HEK293 (cell line): ENCODE results near the gene ZNF560.

ENCODE experiments used
- CTCF ChIA-PET: fragments of 350-600 bp; formaldehyde crosslinking; extraction: SDS; loops from one replicate; lab custom pipeline; 2021; ENCODE audit warnings: antibody characterized with exemption; lab: Yijun Ruan, JAX
- POLR2A ChIA-PET: fragments of 300-600 bp; formaldehyde crosslinking; extraction: SDS; loops from one replicate; lab custom pipeline; 2020; ENCODE audit warnings: antibody characterized with exemption, inconsistent platforms; lab: Yijun Ruan, JAX
- H3K27ac ChIP-seq: fragments of 200-500 bp; sonication (Bioruptor generic); 2 replicates; pipeline ENCODE4 v1.5.1; 2014; ENCODE audit warnings: low read depth, low read length, control low read depth, inconsistent platforms; ENCODE audit errors: extremely low read depth
- H3K36me3 ChIP-seq, 2 experiments: fragments of 200-500 bp in 1 of 2; sonication (Bioruptor generic) in 1 of 2; 1 replicate in 1 of 2; 2 replicates in 1 of 2; pipeline ENCODE4 v1.5.1; 2014 to 2017; ENCODE audit warnings: inconsistent platforms in 2 of 2, low read length in 2 of 2; ENCODE audit not compliant: control insufficient read depth in 2 of 2, insufficient read depth in 1 of 2
- H3K4me1 ChIP-seq: fragments of 200-500 bp; sonication (Bioruptor generic); 2 replicates; pipeline ENCODE4 v1.5.1; 2014; ENCODE audit warnings: mild to moderate bottlenecking, low read length, inconsistent platforms; ENCODE audit not compliant: control insufficient read depth, insufficient read depth
- H3K4me3 ChIP-seq: 2 replicates; pipeline ENCODE4 v1.5.1; 2011; ENCODE audit warnings: low read depth, mild to moderate bottlenecking, control low read depth, low read length, moderate library complexity
- H3K9me3 ChIP-seq: fragments of 200-500 bp; sonication (Bioruptor generic); 2 replicates; pipeline ENCODE4 v1.5.1; 2014; ENCODE audit warnings: low read depth, low read length, inconsistent platforms; ENCODE audit not compliant: control insufficient read depth, insufficient read depth
- EGR2 ChIP-seq: fragments of 450-650 bp; formaldehyde crosslinking; IDR thresholded peaks from 2 replicates; pipeline ENCODE4 v1.5.1; 2016; ENCODE audit warnings: low read depth, missing biosample characterization, missing genetic modification characterization
- GLI4 ChIP-seq: fragments of 450-650 bp; formaldehyde crosslinking; IDR thresholded peaks from 2 replicates; pipeline ENCODE4 v1.5.1; 2016; ENCODE audit warnings: missing biosample characterization, missing genetic modification characterization
- GLIS1 ChIP-seq: fragments of 450-650 bp; formaldehyde crosslinking; IDR thresholded peaks from 2 replicates; pipeline ENCODE4 v1.5.1; 2016; ENCODE audit warnings: missing biosample characterization, missing genetic modification characterization
- HOXC10 ChIP-seq: sonication (generic); formaldehyde crosslinking; IDR thresholded peaks from 2 replicates; pipeline ENCODE4 v1.8.1; 2023; ENCODE audit warnings: mild to moderate bottlenecking, missing genetic modification reagents
- PBX3 ChIP-seq: sonication (generic); formaldehyde crosslinking; IDR thresholded peaks from 2 replicates; pipeline ENCODE4 v1.8.1; 2022; ENCODE audit warnings: mild to moderate bottlenecking, moderate library complexity, missing genetic modification reagents
- PRDM1 ChIP-seq: fragments of 450-650 bp; formaldehyde crosslinking; IDR thresholded peaks from 2 replicates; pipeline ENCODE4; 2016; ENCODE audit warnings: missing biosample characterization, missing genetic modification characterization
- ZBTB17 ChIP-seq: fragments of 450-650 bp; formaldehyde crosslinking; IDR thresholded peaks from 2 replicates; pipeline ENCODE4 v1.5.1; 2016; ENCODE audit warnings: missing biosample characterization, missing genetic modification characterization
- ZFP41 ChIP-seq: fragments of 450-650 bp; formaldehyde crosslinking; IDR thresholded peaks from 2 replicates; pipeline ENCODE4 v1.5.1; 2016; ENCODE audit warnings: missing biosample characterization, missing genetic modification characterization, borderline replicate concordance
- ZNF121 ChIP-seq: fragments of 450-650 bp; formaldehyde crosslinking; IDR thresholded peaks from 2 replicates; pipeline ENCODE4 v1.5.1; 2016; ENCODE audit warnings: missing biosample characterization, missing genetic modification characterization
- ZNF214 ChIP-seq: fragments of 450-650 bp; formaldehyde crosslinking; IDR thresholded peaks from 2 replicates; pipeline ENCODE4 v1.5.1; 2017; ENCODE audit warnings: missing biosample characterization, mild to moderate bottlenecking, missing genetic modification characterization, borderline replicate concordance
- ZNF629 ChIP-seq: fragments of 450-650 bp; formaldehyde crosslinking; IDR thresholded peaks from 2 replicates; pipeline ENCODE4 v1.5.1; 2017; ENCODE audit warnings: missing biosample characterization, missing genetic modification characterization
- ZNF660 ChIP-seq: fragments of 450-650 bp; IDR thresholded peaks from 2 replicates; pipeline ENCODE4 v1.5.1; 2018; ENCODE audit warnings: missing biosample characterization, mild to moderate bottlenecking, missing genetic modification characterization
- ZNF664 ChIP-seq: fragments of 450-650 bp; formaldehyde crosslinking; IDR thresholded peaks from 2 replicates; pipeline ENCODE4 v1.5.1; 2016; ENCODE audit warnings: missing biosample characterization, missing genetic modification characterization
- ZSCAN30 ChIP-seq: fragments of 450-650 bp; IDR thresholded peaks from 2 replicates; pipeline ENCODE4 v1.5.1; 2018; ENCODE audit warnings: missing biosample characterization, mild to moderate bottlenecking, missing genetic modification characterization, moderate library complexity
- TF ChIP-seq, protein P1 (sequence below): fragments of 450-650 bp; formaldehyde crosslinking; IDR thresholded peaks from 2 replicates; pipeline ENCODE4 v1.5.1; 2016; ENCODE audit warnings: missing biosample characterization, missing genetic modification characterization, low read depth
- TF ChIP-seq, protein P2 (sequence below): fragments of 450-650 bp; formaldehyde crosslinking; IDR thresholded peaks from 2 replicates; pipeline ENCODE4 v1.5.1; 2016; ENCODE audit warnings: missing biosample characterization, missing genetic modification characterization
- TF ChIP-seq, protein P3 (sequence below): fragments of 450-650 bp; formaldehyde crosslinking; IDR thresholded peaks from 2 replicates; pipeline ENCODE4 v1.5.0; 2017; ENCODE audit warnings: missing biosample characterization, missing genetic modification characterization, borderline replicate concordance
- TF ChIP-seq, protein P4 (sequence below): fragments of 450-650 bp; formaldehyde crosslinking; IDR thresholded peaks from 2 replicates; pipeline ENCODE4 v1.5.1; 2016; ENCODE audit warnings: missing biosample characterization, missing genetic modification characterization
- TF ChIP-seq, protein P5 (sequence below): fragments of 450-650 bp; formaldehyde crosslinking; IDR thresholded peaks from 2 replicates; pipeline ENCODE4; 2016; ENCODE audit warnings: missing biosample characterization, missing genetic modification characterization
- TF ChIP-seq, protein P6 (sequence below): fragments of 450-650 bp; formaldehyde crosslinking; IDR thresholded peaks from 2 replicates; pipeline ENCODE4 v1.5.1; 2016; ENCODE audit warnings: missing biosample characterization, missing genetic modification characterization
- TF ChIP-seq, protein P7 (sequence below): fragments of 450-650 bp; formaldehyde crosslinking; IDR thresholded peaks from 2 replicates; pipeline ENCODE4 v1.5.1; 2016; ENCODE audit warnings: missing biosample characterization, missing genetic modification characterization
- TF ChIP-seq, protein P8 (sequence below): fragments of 450-650 bp; formaldehyde crosslinking; IDR thresholded peaks from 2 replicates; pipeline ENCODE4 v1.5.1; 2016; ENCODE audit warnings: missing biosample characterization, missing genetic modification characterization

ZNF560 gene

GRCh38 chr19:9485140-9485539 lies 13.3 kb downstream of the ZNF560 start (continued):
- TF ChIP-seq, protein P1, sequence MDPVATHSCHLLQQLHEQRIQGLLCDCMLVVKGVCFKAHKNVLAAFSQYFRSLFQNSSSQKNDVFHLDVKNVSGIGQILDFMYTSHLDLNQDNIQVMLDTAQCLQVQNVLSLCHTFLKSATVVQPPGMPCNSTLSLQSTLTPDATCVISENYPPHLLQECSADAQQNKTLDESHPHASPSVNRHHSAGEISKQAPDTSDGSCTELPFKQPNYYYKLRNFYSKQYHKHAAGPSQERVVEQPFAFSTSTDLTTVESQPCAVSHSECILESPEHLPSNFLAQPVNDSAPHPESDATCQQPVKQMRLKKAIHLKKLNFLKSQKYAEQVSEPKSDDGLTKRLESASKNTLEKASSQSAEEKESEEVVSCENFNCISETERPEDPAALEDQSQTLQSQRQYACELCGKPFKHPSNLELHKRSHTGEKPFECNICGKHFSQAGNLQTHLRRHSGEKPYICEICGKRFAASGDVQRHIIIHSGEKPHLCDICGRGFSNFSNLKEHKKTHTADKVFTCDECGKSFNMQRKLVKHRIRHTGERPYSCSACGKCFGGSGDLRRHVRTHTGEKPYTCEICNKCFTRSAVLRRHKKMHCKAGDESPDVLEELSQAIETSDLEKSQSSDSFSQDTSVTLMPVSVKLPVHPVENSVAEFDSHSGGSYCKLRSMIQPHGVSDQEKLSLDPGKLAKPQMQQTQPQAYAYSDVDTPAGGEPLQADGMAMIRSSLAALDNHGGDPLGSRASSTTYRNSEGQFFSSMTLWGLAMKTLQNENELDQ (tag by site-specific recombination): no peak
- TF ChIP-seq, protein P2, sequence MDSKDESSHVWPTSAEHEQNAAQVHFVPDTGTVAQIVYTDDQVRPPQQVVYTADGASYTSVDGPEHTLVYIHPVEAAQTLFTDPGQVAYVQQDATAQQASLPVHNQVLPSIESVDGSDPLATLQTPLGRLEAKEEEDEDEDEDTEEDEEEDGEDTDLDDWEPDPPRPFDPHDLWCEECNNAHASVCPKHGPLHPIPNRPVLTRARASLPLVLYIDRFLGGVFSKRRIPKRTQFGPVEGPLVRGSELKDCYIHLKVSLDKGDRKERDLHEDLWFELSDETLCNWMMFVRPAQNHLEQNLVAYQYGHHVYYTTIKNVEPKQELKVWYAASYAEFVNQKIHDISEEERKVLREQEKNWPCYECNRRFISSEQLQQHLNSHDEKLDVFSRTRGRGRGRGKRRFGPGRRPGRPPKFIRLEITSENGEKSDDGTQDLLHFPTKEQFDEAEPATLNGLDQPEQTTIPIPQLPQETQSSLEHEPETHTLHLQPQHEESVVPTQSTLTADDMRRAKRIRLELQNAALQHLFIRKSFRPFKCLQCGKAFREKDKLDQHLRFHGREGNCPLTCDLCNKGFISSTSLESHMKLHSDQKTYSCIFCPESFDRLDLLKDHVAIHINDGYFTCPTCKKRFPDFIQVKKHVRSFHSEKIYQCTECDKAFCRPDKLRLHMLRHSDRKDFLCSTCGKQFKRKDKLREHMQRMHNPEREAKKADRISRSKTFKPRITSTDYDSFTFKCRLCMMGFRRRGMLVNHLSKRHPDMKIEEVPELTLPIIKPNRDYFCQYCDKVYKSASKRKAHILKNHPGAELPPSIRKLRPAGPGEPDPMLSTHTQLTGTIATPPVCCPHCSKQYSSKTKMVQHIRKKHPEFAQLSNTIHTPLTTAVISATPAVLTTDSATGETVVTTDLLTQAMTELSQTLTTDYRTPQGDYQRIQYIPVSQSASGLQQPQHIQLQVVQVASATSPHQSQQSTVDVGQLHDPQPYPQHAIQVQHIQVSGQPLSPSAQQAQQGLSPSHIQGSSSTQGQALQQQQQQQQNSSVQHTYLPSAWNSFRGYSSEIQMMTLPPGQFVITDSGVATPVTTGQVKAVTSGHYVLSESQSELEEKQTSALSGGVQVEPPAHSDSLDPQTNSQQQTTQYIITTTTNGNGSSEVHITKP (tag by site-specific recombination): no peak
- TF ChIP-seq ZFP41 (tag by site-specific recombination) (no peak), GLI4 (tag by site-specific recombination) (no peak)

GRCh38 chr19:9474975-9475374 lies 23.4 kb downstream of the ZNF560 start:
- Histone ChIP-seq H3K27ac (no peak overlapping the region), H3K4me3 (no peak overlapping the region), H3K9me3 (no peaks in the 10 kb centered on the region), H3K36me3 (no peaks in the 10 kb centered on the region), H3K4me1 (no peaks in the 10 kb centered on the region)
- POLR2A ChIA-PET: no interaction called here
- CTCF ChIA-PET: no interaction called here
- TF ChIP-seq GLIS1 (no peak), ZNF214 (tag by site-specific recombination) (no peak), ZNF121 (tag by site-specific recombination) (no peak), ZNF629 (tag by site-specific recombination) (no peak), ZNF664 (tag by site-specific recombination) (no peak), PRDM1 (tag by site-specific recombination) (no peak), ZBTB17 (tag by site-specific recombination) (no peak), PBX3 (CRISPR knock-in tag) (no peak), ZNF660 (tag by site-specific recombination) (no peak), ZSCAN30 (tag by site-specific recombination) (no peak), HOXC10 (CRISPR knock-in tag) (no peak), EGR2 (tag by site-specific recombination) (no peak)
- TF ChIP-seq, protein P3, sequence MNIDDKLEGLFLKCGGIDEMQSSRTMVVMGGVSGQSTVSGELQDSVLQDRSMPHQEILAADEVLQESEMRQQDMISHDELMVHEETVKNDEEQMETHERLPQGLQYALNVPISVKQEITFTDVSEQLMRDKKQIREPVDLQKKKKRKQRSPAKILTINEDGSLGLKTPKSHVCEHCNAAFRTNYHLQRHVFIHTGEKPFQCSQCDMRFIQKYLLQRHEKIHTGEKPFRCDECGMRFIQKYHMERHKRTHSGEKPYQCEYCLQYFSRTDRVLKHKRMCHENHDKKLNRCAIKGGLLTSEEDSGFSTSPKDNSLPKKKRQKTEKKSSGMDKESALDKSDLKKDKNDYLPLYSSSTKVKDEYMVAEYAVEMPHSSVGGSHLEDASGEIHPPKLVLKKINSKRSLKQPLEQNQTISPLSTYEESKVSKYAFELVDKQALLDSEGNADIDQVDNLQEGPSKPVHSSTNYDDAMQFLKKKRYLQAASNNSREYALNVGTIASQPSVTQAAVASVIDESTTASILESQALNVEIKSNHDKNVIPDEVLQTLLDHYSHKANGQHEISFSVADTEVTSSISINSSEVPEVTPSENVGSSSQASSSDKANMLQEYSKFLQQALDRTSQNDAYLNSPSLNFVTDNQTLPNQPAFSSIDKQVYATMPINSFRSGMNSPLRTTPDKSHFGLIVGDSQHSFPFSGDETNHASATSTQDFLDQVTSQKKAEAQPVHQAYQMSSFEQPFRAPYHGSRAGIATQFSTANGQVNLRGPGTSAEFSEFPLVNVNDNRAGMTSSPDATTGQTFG (tag by site-specific recombination): no peak
- TF ChIP-seq, protein P4, sequence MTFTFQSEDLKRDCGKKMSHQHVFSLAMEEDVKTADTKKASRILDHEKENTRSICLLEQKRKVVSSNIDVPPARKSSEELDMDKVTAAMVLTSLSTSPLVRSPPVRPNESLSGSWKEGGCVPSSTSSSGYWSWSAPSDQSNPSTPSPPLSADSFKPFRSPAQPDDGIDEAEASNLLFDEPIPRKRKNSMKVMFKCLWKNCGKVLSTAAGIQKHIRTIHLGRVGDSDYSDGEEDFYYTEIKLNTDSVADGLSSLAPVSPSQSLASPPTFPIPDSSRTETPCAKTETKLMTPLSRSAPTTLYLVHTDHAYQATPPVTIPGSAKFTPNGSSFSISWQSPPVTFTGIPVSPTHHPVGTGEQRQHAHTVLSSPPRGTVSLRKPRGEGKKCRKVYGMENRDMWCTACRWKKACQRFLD (tag by site-specific recombination): no peak
- TF ChIP-seq, protein P5, sequence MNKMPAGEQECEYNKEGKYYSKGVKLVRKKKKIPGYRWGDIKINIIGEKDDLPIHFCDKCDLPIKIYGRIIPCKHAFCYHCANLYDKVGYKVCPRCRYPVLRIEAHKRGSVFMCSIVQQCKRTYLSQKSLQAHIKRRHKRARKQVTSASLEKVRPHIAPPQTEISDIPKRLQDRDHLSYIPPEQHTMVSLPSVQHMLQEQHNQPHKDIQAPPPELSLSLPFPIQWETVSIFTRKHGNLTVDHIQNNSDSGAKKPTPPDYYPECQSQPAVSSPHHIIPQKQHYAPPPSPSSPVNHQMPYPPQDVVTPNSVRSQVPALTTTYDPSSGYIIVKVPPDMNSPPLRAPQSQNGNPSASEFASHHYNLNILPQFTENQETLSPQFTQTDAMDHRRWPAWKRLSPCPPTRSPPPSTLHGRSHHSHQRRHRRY (tag by site-specific recombination): no peak
- TF ChIP-seq, protein P6, sequence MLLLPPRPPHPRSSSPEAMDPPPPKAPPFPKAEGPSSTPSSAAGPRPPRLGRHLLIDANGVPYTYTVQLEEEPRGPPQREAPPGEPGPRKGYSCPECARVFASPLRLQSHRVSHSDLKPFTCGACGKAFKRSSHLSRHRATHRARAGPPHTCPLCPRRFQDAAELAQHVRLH (tag by site-specific recombination): no peak
- TF ChIP-seq, protein P7, sequence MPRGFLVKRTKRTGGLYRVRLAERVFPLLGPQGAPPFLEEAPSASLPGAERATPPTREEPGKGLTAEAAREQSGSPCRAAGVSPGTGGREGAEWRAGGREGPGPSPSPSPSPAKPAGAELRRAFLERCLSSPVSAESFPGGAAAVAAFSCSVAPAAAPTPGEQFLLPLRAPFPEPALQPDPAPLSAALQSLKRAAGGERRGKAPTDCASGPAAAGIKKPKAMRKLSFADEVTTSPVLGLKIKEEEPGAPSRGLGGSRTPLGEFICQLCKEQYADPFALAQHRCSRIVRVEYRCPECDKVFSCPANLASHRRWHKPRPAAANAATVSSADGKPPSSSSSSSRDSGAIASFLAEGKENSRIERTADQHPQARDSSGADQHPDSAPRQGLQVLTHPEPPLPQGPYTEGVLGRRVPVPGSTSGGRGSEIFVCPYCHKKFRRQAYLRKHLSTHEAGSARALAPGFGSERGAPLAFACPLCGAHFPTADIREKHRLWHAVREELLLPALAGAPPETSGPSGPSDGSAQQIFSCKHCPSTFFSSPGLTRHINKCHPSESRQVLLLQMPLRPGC (tag by site-specific recombination): no peak
- TF ChIP-seq, protein P8, sequence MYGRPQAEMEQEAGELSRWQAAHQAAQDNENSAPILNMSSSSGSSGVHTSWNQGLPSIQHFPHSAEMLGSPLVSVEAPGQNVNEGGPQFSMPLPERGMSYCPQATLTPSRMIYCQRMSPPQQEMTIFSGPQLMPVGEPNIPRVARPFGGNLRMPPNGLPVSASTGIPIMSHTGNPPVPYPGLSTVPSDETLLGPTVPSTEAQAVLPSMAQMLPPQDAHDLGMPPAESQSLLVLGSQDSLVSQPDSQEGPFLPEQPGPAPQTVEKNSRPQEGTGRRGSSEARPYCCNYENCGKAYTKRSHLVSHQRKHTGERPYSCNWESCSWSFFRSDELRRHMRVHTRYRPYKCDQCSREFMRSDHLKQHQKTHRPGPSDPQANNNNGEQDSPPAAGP (tag by site-specific recombination): no peak
